Parathyroid adenoma (tissue), 2 donors: ENCODE data around the gene TULP4.
"Not testable (repeated sequence)": the region's sequence is repeated elsewhere in the genome, so short reads cannot be mapped to it uniquely, and the experiment has no call there.

Source experiments
- H2AFZ ChIP-seq: fragments of 300-600 bp; sonication (generic); one replicate; pipeline ENCODE4 v1.7.0; 2017; ENCODE audit warnings: antibody characterized with exemption, mild to moderate bottlenecking
- H3K27ac ChIP-seq: fragments of 300-600 bp; sonication (generic); one replicate; pipeline ENCODE4 v1.7.0; 2017
- H3K27me3 ChIP-seq: fragments of 300-600 bp; sonication (generic); one replicate; pipeline ENCODE4 v1.7.0; 2017; ENCODE audit warnings: low read length; ENCODE audit not compliant: control insufficient read depth, insufficient read depth
- H3K36me3 ChIP-seq: fragments of 300-600 bp; sonication (generic); one replicate; pipeline ENCODE4 v1.7.0; 2017; ENCODE audit warnings: low read length; ENCODE audit not compliant: control insufficient read depth, insufficient read depth
- H3K4me1 ChIP-seq: fragments of 300-600 bp; sonication (generic); one replicate; pipeline ENCODE4 v1.7.0; 2017; ENCODE audit warnings: control low read depth
- H3K4me2 ChIP-seq: fragments of 300-600 bp; sonication (generic); one replicate; pipeline ENCODE4 v1.7.0; 2017; ENCODE audit warnings: low read length
- H3K4me3 ChIP-seq: fragments of 300-600 bp; sonication (generic); one replicate; pipeline ENCODE4 v1.7.0; 2017; ENCODE audit warnings: low read depth, low read length
- H3K79me2 ChIP-seq: fragments of 300-600 bp; sonication (generic); one replicate; pipeline ENCODE4 v1.7.0; 2017; ENCODE audit warnings: control low read depth
- H3K9ac ChIP-seq: fragments of 300-600 bp; sonication (generic); one replicate; pipeline ENCODE4 v1.7.0; 2017; ENCODE audit warnings: mild to moderate bottlenecking
- H3K9me3 ChIP-seq: fragments of 300-600 bp; sonication (generic); one replicate; pipeline ENCODE4 v1.7.0; 2017; ENCODE audit warnings: low read length; ENCODE audit not compliant: control insufficient read depth
- TF ChIP-seq, protein P1 (sequence below): fragments of 300-600 bp; sonication (generic); IDR thresholded peaks from one replicate; pipeline ENCODE4 v1.7.0; 2017; ENCODE audit warnings: antibody characterized with exemption, mild to moderate bottlenecking
- donor health status: primary hyperparathyroidism.

Gene TULP4

DNA sequence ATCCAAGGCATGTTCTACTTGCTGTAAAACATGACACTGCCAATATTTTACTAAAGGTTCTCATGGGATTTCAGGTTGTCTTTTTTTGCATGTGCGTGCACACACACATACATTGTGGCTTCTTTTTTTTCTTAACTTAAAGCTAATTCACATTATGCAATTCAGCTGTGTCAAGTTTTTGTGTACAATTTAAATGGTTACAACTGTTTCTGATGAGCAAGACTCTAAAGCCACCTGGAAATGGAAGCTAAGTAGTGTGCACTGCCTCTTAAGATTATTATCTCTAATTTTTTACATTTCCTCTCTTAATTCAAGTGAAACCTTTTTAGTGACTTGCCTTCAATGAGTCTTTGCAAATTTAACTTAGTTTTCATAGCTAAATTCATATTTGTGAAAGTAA lies 75.3 kb downstream of the TULP4 start:
- TF ChIP-seq, protein P1, sequence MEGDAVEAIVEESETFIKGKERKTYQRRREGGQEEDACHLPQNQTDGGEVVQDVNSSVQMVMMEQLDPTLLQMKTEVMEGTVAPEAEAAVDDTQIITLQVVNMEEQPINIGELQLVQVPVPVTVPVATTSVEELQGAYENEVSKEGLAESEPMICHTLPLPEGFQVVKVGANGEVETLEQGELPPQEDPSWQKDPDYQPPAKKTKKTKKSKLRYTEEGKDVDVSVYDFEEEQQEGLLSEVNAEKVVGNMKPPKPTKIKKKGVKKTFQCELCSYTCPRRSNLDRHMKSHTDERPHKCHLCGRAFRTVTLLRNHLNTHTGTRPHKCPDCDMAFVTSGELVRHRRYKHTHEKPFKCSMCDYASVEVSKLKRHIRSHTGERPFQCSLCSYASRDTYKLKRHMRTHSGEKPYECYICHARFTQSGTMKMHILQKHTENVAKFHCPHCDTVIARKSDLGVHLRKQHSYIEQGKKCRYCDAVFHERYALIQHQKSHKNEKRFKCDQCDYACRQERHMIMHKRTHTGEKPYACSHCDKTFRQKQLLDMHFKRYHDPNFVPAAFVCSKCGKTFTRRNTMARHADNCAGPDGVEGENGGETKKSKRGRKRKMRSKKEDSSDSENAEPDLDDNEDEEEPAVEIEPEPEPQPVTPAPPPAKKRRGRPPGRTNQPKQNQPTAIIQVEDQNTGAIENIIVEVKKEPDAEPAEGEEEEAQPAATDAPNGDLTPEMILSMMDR, result no peak

DNA sequence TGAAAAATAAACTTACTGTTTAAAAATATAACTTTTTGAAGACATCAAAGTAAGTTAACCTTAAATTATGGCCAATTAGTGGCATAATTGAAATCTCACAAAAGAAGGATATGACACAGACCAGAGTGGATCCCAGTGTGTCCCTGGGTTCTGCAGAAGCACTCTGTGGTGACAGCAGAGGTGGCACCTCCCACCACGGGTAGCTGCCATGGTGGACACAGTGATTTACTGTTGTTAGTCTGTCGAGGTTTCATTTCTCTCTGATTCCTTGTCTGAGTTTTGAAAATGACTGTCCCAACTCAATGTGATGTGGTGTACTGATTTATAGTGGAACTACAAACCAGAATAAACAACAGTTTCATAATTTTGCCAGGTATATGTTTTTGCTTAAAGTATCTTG lies 76.5 kb downstream of the TULP4 start:
- Histone ChIP-seq H3K79me2 (peaks cover 20% of the 10 kb centered on the region), H3K9ac (no peak overlapping the region), H3K4me3 (no peak overlapping the region), H3K27ac (no peak overlapping the region), H3K27me3 (no peaks in the 10 kb centered on the region), H3K4me2 (no peak overlapping the region), H2AFZ (no peak overlapping the region), H3K9me3 (no peaks in the 10 kb centered on the region), H3K36me3 (no peaks in the 10 kb centered on the region), H3K4me1 (peaks cover 9% of the 10 kb centered on the region)
- TF ChIP-seq, protein P1, result no peak

More for the DNA sequence above, 75.3 kb downstream of the TULP4 start:
- H3K4me1 ChIP-seq, result peaks cover 9% of the 10 kb centered on the region
- H3K9ac ChIP-seq, result no peak overlapping the region
- H3K4me2 ChIP-seq, result no peak overlapping the region
- no peaks in the 10 kb centered on the region for H3K27me3 ChIP-seq
- no peak overlapping the region for H2AFZ ChIP-seq
- peaks cover 11% of the 10 kb centered on the region for H3K79me2 ChIP-seq
- H3K36me3 ChIP-seq, result no peaks in the 10 kb centered on the region
- no peaks in the 10 kb centered on the region for H3K9me3 ChIP-seq
- H3K27ac ChIP-seq, result no peak overlapping the region
- no peak overlapping the region for H3K4me3 ChIP-seq

DNA sequence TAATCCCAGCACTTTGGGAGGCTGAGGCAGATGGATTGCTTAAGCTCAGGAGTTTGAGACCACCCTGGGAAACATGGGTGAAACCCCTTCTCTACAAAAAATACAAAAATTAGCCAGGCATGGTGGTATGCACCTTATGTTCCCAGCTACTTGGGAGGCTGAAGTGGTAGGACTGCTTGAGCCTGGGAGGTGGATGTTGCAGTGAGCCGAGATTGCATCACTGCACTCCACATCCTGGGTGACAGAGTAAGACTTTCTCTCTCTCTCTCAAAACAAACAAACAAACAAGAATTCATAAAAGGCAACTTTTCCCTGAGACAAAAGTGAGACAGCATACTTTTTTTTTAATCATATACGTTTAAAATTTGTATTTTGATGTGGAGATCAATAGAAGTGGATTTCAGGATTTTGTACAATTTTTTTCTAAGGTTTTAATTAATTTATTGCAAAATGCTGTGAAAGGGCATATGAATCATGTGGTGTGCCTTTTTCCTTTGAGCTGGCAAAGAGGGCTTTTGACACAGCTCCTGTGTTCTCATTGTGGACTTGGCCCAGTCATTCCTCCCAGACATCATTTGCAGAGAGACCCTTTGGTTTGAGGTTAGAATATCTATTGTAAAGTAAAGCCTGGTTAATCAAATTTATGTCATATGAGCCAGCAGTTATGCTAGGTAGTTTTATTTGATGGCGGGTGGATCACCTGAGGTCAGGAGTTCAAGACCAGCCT lies 77.1 kb downstream of the TULP4 start:
- TF ChIP-seq, protein P1, result no peak
- no peaks in the 10 kb centered on the region for H3K27me3 ChIP-seq
- peaks cover 26% of the 10 kb centered on the region for H3K79me2 ChIP-seq
- no peaks in the 10 kb centered on the region for H3K9me3 ChIP-seq
- no peak overlapping the region for H3K4me3 ChIP-seq
- H3K27ac ChIP-seq, result no peak overlapping the region
- H3K4me2 ChIP-seq, result no peak overlapping the region
- H3K4me1 ChIP-seq, result peaks cover 9% of the 10 kb centered on the region
- no peak overlapping the region for H2AFZ ChIP-seq
- H3K36me3 ChIP-seq, result no peaks in the 10 kb centered on the region
- H3K9ac ChIP-seq, result no peak overlapping the region

DNA sequence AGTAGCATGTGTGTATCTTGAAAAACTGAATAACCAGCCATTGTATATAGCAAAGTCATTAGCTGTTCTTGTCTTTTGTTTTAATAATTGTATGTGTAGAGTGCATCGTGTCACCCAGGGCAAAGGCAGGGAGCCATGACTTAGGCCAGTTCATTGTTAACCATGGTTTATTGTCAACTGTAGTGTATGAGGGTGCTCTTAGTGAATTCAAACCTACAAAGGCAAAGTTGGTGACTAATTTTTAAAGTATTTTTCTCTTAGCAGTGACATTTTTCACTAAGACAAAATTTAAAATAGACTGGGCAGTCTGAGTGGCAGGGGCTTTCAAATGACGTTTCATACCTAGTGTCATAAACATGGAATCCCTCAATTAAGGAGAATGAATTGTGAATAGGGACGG lies 79.0 kb downstream of the TULP4 start:
- TF ChIP-seq, protein P1, result no peak
- no peak overlapping the region for H3K9ac ChIP-seq

DNA sequence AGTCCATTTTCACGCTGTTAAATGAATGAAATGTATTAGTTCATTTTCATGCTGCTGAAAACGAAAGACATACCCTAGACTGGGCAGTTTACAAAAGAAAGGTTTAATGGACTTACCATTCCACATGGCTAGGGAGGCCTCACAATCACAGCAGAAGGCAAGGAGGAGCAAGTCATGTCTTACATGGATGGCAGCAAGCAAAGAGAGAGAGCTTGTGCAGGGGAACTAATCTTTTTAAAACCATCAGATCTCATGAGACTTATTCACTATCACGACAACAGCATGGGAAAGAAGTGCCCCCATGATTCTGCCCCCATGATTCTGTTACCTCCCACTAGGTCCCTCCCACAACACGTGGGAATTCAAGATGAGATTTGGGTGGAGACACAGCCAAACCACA lies 79.7 kb downstream of the TULP4 start:
- H3K4me2 ChIP-seq, H3K36me3 ChIP-seq, H3K4me1 ChIP-seq, H3K27me3 ChIP-seq, H3K9me3 ChIP-seq, H2AFZ ChIP-seq, H3K4me3 ChIP-seq, H3K9ac ChIP-seq, H3K27ac ChIP-seq: not testable (repeated sequence)
- H3K79me2 ChIP-seq, result peaks cover 29% of the 10 kb centered on the region

More for the DNA sequence above, 79.0 kb downstream of the TULP4 start:
- Histone ChIP-seq H3K9me3 (no peaks in the 10 kb centered on the region), H3K4me3 (no peak overlapping the region), H3K79me2 (peaks cover 29% of the 10 kb centered on the region), H3K27ac (no peak overlapping the region), H3K36me3 (no peaks in the 10 kb centered on the region), H3K4me1 (peaks cover 2% of the 10 kb centered on the region), H3K4me2 (no peak overlapping the region), H3K27me3 (no peaks in the 10 kb centered on the region), H2AFZ (no peak overlapping the region)
